Ammon's horn (tissue), 1 donor: ENCODE measurements around the gene PTEN.
A peak's percentile ranks its signal among the peaks of the same experiment; 100 is the strongest.
"Not testable (repeated sequence)": the region's sequence is repeated elsewhere in the genome, so short reads cannot be mapped to it uniquely, and the experiment has no call there.

Source experiments
- DNase-seq: peaks from one replicate; pipeline ENCODE4 v3.0.0-alpha.2; 2016; ENCODE audit warnings: low spot score

The PTEN gene

DNA sequence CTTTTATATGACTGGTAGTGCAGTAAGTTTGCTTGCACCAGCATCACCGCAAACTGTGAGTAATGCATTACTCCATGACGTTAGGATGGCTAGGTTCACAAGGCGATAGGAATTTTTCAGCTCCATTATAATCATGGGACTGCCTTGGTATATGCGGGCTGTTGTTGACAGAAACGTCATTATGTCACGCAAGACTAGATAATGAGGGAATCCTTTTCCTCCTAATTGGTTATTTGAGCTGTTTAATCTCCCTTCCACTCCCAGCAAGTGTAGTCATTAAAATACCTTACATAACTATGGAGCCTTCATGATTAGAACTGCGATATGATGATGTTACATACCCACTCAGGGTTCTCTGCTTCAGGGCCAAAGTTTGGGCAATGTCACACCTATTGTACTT lies 17.4 kb upstream of the PTEN start:
- no peak for DNase-seq

GRCh38 chr10:87846711-87847110 lies 16.7 kb upstream of the PTEN start:
- not testable (repeated sequence) for DNase-seq

- no peak for DNase-seq
Measured at GRCh38 chr10:87847550-87847949, 15.9 kb upstream of the PTEN start.

- DNase-seq: no peak
Measured at GRCh38 chr10:87849001-87849400, 14.4 kb upstream of the PTEN start.

GRCh38 chr10:87850742-87851205 lies 12.7 kb upstream of the PTEN start:
- DNase-seq: peak; percentile 78

DNA sequence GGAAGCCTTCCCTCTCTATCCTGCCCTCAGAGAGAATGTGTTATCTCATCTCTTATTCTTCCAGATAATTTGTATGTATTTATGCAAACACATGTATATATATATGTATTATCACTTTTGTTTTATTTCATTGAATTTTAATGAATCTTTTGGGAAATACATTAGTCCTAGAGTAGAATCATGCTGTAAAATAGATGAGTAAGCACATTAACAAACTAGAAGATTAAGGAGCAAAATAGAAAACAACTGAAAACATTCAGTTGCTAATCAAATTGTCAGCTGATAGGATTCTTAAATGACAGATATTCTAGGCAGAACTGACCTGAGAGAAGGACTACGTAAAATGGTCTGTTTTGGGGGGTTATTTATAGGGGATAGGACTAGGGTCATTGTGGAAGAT lies 11.3 kb upstream of the PTEN start:
- no peak for DNase-seq

DNA sequence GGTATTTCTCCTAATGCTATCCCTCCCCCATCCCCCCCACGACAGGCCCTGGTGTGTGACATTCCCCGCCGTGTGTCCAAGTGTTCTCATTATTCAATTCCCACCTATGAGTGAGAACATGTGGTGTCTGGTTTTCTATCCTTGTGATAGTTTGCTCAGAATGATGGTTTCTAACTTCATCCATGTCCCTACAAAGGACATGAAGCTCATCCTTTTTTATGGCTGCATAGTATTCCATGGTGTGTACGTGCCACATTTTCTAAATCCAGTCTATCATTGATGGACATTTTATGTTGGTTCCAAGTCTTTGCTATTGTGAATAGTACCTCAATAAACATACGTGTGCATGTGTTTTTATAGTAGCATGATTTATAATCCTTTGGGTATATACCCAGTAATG lies 8.2 kb upstream of the PTEN start:
- DNase-seq: not testable (repeated sequence)

GRCh38 chr10:87855665-87856064 lies 7.8 kb upstream of the PTEN start:
- DNase-seq: not testable (repeated sequence)

DNA sequence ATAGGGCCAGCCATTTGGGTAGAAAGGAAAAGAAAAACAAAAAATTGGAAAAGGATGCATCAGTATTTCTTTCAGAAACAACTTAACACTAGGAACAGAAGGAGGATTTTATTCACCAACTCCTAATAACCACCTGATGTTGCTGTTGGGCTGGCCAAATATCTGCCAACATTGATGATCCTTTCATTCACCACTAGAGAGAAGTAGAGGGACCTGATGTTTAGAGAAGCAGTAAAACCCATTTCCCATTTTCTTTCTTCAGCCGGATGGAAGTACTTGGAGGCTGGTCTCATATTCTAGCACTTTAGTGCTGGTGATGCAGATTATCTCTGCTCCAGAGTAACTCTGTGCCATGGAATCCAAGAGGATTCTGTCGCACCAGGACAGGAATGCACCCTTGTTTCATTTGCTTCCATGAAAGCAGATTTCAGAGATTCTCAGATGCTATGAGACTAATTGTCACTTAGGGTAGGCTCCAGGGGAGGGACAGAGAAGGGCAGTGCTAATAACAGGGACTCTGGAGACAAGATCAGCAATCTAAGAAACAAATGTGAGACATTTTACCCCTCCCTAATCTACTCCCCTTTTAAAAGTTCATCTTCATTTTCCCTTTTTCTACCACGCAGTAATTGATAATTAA lies 3.1 kb upstream of the PTEN start:
- DNase-seq: peak; percentile 66

DNA sequence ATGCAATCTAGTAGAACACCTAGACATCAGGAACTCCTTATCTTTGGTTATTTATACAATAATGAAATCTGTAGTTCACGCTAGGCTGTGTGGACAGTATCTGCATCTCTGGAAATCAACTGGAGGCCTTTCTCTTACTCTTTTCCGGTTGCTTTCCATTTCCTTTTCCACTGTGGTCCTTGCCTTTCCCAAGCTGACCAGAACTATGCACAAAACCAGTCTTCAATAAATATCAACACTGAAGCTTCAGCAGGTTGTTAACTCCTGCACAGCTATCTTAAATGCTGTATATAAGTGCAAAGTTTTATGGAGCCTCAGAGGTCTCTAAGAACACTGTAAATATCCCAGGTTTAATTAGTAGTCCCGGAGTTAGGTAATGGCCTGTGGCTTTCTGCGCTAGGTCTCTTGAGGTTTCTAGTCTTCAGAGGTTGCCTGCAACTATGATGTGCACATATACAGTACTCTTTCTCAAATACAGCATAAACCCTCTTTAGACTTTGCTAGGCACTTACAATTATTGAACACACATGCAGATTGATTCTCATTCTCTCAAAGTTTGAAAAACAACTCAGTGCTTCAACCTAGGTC lies 2.5 kb upstream of the PTEN start:
- no peak for DNase-seq

- DNase-seq: peak; percentile 54
Measured at GRCh38 chr10:87861566-87861952, 1.9 kb upstream of the PTEN start.

DNA sequence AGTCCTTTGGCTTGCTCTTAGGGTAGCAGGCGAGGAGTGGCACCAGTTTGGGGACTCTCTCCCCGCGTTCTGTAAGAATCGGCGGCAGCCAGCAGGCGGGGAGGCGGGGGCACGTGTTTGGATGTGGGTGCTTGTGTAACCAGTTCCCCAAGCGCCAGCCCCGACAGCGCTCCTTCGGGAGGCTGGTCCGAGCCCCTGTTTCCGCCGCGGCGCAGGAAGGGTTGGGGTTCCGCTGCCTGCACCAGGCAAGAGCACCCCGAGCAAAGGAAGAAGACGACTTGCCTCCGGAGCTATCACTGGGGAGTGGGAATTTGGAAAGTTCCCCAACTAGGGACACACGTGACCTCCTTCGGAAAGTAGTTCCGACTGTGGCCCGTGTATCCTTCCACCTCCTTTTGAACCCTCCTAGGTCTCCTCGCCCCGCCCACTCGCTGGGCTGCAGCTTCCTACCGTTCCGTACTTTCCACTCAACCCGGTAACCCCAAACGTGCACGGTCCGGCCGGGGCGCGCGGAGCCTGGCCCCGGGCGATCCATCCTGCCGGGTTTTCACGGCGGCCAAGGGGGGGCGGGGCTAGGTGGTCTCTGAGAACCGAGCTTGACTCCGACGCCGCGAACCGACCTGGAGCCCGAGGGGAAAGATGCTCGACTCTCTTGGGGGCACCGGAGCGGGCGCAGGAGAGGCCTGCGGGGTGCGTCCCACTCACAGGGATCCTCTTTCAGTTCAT lies 1.3 kb upstream of the PTEN start:
- DNase-seq: peak; percentile 94

DNA sequence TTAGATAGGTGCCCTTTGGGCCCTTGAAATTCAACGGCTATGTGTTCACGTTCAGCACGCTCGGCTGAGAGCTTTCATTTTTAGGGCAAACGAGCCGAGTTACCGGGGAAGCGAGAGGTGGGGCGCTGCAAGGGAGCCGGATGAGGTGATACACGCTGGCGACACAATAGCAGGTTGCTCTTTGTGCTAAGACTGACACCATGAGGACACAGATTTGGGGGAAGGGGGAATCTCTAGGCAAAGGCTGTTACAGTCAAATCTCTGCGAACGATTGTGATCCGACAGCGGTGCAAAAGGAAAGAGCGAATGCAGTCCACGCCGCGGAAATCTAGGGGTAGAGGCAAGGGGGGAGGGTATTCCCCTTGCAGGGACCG lies 759 bp upstream of the PTEN start:
- DNase-seq: peak; percentile 65

DNA sequence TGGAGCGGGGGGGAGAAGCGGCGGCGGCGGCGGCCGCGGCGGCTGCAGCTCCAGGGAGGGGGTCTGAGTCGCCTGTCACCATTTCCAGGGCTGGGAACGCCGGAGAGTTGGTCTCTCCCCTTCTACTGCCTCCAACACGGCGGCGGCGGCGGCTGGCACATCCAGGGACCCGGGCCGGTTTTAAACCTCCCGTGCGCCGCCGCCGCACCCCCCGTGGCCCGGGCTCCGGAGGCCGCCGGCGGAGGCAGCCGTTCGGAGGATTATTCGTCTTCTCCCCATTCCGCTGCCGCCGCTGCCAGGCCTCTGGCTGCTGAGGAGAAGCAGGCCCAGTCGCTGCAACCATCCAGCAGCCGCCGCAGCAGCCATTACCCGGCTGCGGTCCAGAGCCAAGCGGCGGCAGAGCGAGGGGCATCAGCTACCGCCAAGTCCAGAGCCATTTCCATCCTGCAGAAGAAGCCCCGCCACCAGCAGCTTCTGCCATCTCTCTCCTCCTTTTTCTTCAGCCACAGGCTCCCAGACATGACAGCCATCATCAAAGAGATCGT lies 598 bp downstream of the PTEN start:
- DNase-seq: peak; percentile 62

GRCh38 chr10:87864496-87865059 lies 1.2 kb downstream of the PTEN start:
- peak; percentile 33 for DNase-seq

DNA sequence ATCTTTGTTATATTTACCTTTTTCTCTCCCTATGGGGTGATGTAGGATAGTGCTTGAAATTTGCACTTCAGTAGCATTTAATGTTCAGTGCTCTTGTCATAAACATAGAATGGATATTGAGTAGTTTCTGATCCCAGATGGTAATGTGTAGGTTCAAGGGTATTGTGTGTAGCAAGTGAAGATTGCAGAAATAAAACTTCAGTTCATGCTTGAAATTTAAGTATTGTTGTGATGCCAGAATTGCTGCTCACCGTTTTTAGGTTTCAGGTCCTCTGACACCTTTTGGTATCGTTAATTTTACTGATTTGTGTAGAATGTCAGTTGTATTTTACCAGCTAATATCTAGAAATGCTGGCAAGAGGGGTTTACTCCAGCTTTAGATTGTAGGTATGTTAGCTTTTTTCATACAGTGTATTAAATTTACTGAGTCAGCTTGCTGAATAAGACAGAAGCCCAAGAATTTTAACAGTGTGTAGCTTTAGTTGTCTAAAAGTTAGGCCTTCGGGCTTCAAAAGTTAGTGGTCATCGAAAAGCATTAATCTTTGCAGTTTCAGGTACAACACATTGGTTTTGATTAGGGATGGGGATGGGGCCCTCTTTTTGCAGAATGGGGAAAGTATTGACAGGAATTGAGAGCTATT lies 1.9 kb downstream of the PTEN start:
- DNase-seq: no peak

DNA sequence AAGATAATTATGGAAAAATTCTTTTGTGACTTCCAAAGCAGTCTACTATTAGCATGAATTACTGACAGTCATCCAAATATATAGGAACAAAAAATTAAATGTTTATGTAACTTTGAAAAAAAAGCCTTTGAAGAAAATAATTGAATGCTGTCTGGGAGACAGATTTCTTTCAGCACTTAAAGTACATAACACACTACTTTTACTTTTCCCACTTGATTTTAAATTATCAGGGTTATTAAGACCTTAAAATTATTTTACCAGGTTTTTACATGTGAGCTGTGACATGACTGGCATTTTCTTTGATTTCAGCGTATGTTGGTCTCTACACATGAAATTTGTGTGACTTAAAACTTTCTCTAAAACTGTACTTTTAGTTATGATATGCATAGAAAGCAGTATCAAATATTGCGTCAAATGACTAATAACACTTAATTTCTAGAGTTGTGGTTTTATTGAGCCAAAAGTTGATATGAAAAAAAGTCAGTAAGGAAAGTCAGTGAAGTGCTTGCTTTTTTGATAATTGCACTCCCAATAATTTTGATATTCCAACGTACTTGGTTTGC lies 3.1 kb downstream of the PTEN start:
- DNase-seq: no peak

DNA sequence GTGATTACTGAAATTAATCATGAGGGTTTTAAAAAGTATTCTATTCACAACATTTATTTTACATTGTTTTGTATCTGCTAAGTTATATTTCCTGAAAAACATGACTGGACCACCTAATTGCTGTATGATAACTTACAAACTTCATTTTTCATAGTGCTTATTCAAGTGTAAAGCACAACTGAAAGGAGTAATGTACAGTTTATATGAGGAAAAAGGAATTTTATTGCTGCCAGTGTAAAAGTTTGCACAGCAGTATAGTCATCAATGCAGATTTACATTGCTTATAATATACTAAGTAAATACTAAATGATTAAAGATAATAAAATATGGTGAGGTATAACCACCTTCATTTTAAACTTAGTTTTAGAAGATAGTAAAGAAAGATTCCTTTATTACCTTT lies 4.0 kb downstream of the PTEN start:
- DNase-seq: no peak

GRCh38 chr10:87868277-87868676 lies 4.9 kb downstream of the PTEN start:
- no peak for DNase-seq

DNA sequence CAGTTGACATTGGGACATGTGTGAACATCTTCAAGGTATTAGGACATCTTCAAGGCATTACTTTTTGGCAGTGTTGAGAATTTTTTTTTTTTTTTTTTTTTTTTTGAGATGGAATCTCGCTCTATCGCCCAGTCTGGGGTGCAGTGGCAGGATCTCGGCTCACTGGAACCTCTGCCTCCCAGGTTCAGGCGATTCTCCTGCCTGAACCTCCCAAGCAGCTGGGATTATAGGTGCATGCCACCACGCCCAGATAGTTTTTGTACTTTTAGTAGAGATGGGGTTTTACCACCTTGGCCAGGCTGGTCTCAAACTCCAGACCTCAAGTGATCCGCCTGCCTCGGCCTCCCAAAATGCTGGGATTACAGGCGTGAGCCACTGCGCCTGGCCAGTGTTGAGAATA lies 5.7 kb downstream of the PTEN start:
- not testable (repeated sequence) for DNase-seq

DNA sequence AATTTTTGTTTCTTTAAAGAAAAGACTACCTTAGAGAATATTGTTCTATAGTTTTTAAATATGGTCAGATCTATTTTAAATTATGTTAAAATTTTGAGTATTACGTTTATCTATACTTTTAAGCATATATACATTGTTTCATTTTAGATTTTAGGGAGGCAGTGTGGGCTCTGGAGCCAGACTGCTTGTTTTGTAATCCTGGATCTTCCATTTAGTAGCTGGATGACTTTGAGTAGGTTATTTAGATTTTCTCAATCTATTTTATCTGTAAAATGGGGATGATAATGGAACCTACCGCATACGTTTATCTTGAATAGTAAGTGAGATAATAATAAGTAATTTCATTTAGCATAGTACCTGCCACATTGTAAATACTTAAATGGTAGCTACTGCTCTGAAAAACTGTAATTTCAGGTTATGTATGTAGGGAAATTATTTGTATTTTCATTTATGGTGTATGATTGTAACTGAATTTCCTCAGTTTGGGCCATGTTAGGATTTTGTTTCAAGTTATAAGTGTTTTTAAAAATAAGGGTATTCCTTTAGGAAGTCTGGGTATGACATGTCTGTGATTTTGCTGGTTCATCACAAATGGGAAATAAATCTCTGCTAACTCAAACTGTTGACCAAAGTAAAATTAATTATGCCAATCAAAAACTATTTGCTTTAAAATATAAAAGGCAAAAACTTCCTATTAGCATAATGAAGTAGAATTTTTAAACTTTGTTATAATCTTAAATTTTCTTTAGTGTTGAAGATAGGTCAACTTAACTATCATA lies 6.5 kb downstream of the PTEN start:
- no peak for DNase-seq
